Uterus (tissue), 2 donors: ENCODE results near the gene PCDH1.

ENCODE experiments used
- POLR2A ChIP-seq, 2 donors: fragments of 450-650 bp; IDR thresholded peaks; one replicate each; pipeline ENCODE4 v1.6.1; 2016; ENCODE audit warnings: antibody characterized with exemption in 2 of 2, mild to moderate bottlenecking in 1 of 2, moderate library complexity in 1 of 2
- TF ChIP-seq, protein P1 (sequence below), 4 experiments: fragments of 200-600 bp in 2 of 4; fragments of 450-650 bp in 2 of 4; sonication (generic) in 2 of 4; IDR thresholded peaks; one replicate each; pipeline ENCODE4 v1.5.1; 2016 to 2019; ENCODE audit warnings: antibody characterized with exemption in 4 of 4, mild to moderate bottlenecking in 2 of 4, moderate library complexity in 1 of 4

DNA sequence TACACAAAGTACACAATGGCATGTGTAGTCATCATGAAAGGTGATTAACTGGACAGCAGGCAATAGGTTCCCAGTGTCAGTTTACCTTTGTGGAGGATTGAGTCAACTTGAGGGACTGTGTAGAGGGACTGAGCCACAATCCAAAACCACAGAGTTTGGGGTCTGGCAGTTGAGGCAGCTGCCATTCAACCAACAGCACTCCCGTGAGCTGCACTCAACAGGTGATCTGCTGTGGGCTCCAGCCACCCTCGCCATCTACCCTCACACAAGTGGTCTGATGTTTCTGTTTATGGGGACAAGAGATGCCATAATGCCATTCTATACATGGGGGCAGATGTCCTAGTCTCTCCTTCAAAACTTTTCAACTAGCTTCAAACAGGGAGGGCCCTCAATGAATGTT lies 42.6 kb upstream of the PCDH1 start:
- TF ChIP-seq, protein P1, sequence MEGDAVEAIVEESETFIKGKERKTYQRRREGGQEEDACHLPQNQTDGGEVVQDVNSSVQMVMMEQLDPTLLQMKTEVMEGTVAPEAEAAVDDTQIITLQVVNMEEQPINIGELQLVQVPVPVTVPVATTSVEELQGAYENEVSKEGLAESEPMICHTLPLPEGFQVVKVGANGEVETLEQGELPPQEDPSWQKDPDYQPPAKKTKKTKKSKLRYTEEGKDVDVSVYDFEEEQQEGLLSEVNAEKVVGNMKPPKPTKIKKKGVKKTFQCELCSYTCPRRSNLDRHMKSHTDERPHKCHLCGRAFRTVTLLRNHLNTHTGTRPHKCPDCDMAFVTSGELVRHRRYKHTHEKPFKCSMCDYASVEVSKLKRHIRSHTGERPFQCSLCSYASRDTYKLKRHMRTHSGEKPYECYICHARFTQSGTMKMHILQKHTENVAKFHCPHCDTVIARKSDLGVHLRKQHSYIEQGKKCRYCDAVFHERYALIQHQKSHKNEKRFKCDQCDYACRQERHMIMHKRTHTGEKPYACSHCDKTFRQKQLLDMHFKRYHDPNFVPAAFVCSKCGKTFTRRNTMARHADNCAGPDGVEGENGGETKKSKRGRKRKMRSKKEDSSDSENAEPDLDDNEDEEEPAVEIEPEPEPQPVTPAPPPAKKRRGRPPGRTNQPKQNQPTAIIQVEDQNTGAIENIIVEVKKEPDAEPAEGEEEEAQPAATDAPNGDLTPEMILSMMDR (IDR thresholded peaks at IDR 0.05), result no peak
- no peak for TF ChIP-seq POLR2A (IDR thresholded peaks at IDR 0.05)
